Neuronal stem cell (in vitro differentiated cells): ENCODE results near the gene ARHGAP23.
A peak's percentile ranks its signal among the peaks of the same experiment; 100 is the strongest.

Experiments
- DNase-seq: peaks from one replicate; pipeline ENCODE4 v3.0.0-alpha.2; 2013; ENCODE audit warnings: low spot score
- H2AFZ ChIP-seq: one replicate; pipeline ENCODE4 v1.6.1; 2013; ENCODE audit warnings: mild to moderate bottlenecking, low read length, inconsistent platforms
- H2AK5ac ChIP-seq: 2 replicates; pipeline ENCODE4 v1.6.1; 2013; ENCODE audit warnings: low read depth, mild to moderate bottlenecking, inconsistent platforms, low read length, moderate library complexity, mixed read lengths
- H2BK120ac ChIP-seq: 2 replicates; pipeline ENCODE4 v1.6.1; 2013; ENCODE audit warnings: low read depth, mild to moderate bottlenecking, inconsistent platforms, low read length, moderate library complexity, mixed read lengths
- H2BK12ac ChIP-seq: one replicate; pipeline ENCODE4 v1.6.1; 2013; ENCODE audit warnings: low read length, inconsistent platforms
- H2BK15ac ChIP-seq: 2 replicates; pipeline ENCODE4 v1.6.1; 2013; ENCODE audit warnings: mild to moderate bottlenecking, low read length, inconsistent platforms, mixed read lengths
- H2BK5ac ChIP-seq: one replicate; pipeline ENCODE4 v1.6.1; 2013; ENCODE audit warnings: inconsistent platforms, mild to moderate bottlenecking, low read length, moderate library complexity
- H3K14ac ChIP-seq: one replicate; pipeline ENCODE4 v1.6.1; 2013; ENCODE audit warnings: low read length, inconsistent platforms
- H3K18ac ChIP-seq: 2 replicates; pipeline ENCODE4 v1.6.1; 2013; ENCODE audit warnings: low read length, inconsistent platforms
- H3K23ac ChIP-seq: 2 replicates; pipeline ENCODE4 v1.6.1; 2013; ENCODE audit warnings: low read depth, mild to moderate bottlenecking, mixed read lengths, low read length, inconsistent platforms; ENCODE audit not compliant: poor library complexity
- H3K27ac ChIP-seq: replicated peaks from 3 replicates; pipeline ENCODE4 v1.5.1; 2013; ENCODE audit warnings: low read length, inconsistent platforms
- H3K27me3 ChIP-seq, 3 experiments: 2 replicates each; pipeline ENCODE4 v1.6.1; 2013; ENCODE audit warnings: low read length in 3 of 3, mild to moderate bottlenecking in 2 of 3, inconsistent platforms in 1 of 3, low read depth in 1 of 3, mixed read lengths in 1 of 3, moderate library complexity in 1 of 3; ENCODE audit not compliant: control insufficient read depth in 3 of 3, insufficient read depth in 3 of 3
- H3K36me3 ChIP-seq, 2 donors: replicated peaks in 1 of 2; 2 replicates each; pipeline ENCODE4 v1.6.1; 2013; ENCODE audit warnings: low read length in 2 of 2; ENCODE audit not compliant: control insufficient read depth in 2 of 2, insufficient read depth in 2 of 2
- H3K4ac ChIP-seq: 2 replicates; pipeline ENCODE4 v1.6.1; 2013; ENCODE audit warnings: inconsistent platforms, mild to moderate bottlenecking, low read length, moderate library complexity
- H3K4me1 ChIP-seq, 2 donors: 1 replicate in 1 of 2; 2 replicates in 1 of 2; pipeline ENCODE4 v1.6.1; 2013; ENCODE audit warnings: low read length in 2 of 2, low read depth in 1 of 2; ENCODE audit not compliant: control insufficient read depth in 2 of 2, insufficient read depth in 1 of 2
- H3K4me2 ChIP-seq: one replicate; pipeline ENCODE4 v1.6.1; 2013; ENCODE audit warnings: mild to moderate bottlenecking, low read length, inconsistent platforms; ENCODE audit not compliant: insufficient read depth, poor library complexity, severe bottlenecking
- H3K4me3 ChIP-seq, 2 donors: 2 replicates each; pipeline ENCODE4 v1.5.1; 2013; ENCODE audit warnings: low read length in 2 of 2, mild to moderate bottlenecking in 2 of 2, inconsistent platforms in 1 of 2, moderate library complexity in 1 of 2
- H3K79me1 ChIP-seq: one replicate; pipeline ENCODE4 v1.6.1; 2013; ENCODE audit warnings: low read depth, mild to moderate bottlenecking, inconsistent platforms, low read length, moderate library complexity
- H3K9ac ChIP-seq: one replicate; pipeline ENCODE4 v1.6.1; 2013; ENCODE audit warnings: mild to moderate bottlenecking, low read depth, low read length, inconsistent platforms; ENCODE audit not compliant: poor library complexity
- H3K9me3 ChIP-seq, 2 donors: replicated peaks in 1 of 2; 2 replicates each; pipeline versions ENCODE3 to v1.6.1; 2013; ENCODE audit warnings: low read length in 2 of 2, mild to moderate bottlenecking in 2 of 2, inconsistent platforms in 1 of 2, low read depth in 1 of 2, mixed read lengths in 1 of 2, moderate library complexity in 1 of 2; ENCODE audit not compliant: control insufficient read depth in 2 of 2, insufficient read depth in 1 of 2
- H4K8ac ChIP-seq: one replicate; pipeline ENCODE4 v1.6.1; 2013; ENCODE audit warnings: low read depth, mild to moderate bottlenecking, inconsistent platforms, low read length, moderate library complexity
- H4K91ac ChIP-seq: one replicate; pipeline ENCODE4 v1.6.1; 2013; ENCODE audit warnings: low read length, low read depth, mild to moderate bottlenecking, inconsistent platforms; ENCODE audit not compliant: poor library complexity
- WGBS, 2 donors: extraction: QIAGEN DNeasy Blood & Tissue Kit; methylation state at CpG; one replicate each; pipeline ENCODE4 v1.1.7; 2013; ENCODE audit warnings: missing lambda C conversion rate in 2 of 2, mixed read lengths in 1 of 2; ENCODE audit not compliant: insufficient read length in 2 of 2, insufficient replicate concordance in 1 of 2; ENCODE audit errors: extremely low coverage in 2 of 2; 5-methylcytosine and 5-hydroxymethylcytosine counted together

ARHGAP23 gene

GRCh38 chr17:38508570-38508950, 80.3 kb downstream of the ARHGAP23 start:
- Histone ChIP-seq H2BK15ac (peak overlapping the region; percentile 27), H3K27ac (no peak overlapping the region), H3K18ac (peak overlapping the region; percentile 9), H3K4me3 (no peak overlapping the region), H2BK12ac (no peak overlapping the region), H3K4me1 (peaks cover 0 to 22% of the 10 kb centered on the region in 2 donors), H4K91ac (no peak overlapping the region), H2BK5ac (no peak overlapping the region), H3K23ac (no peak overlapping the region), H3K36me3 (peaks cover 0 to 8% of the 10 kb centered on the region in 2 donors), H3K9me3 (no peaks in the 10 kb centered on the region), H3K14ac (no peak overlapping the region), H2AFZ (no peak overlapping the region), H3K4ac (no peak overlapping the region), H2BK120ac (no peak overlapping the region), H3K79me1 (no peaks in the 10 kb centered on the region), H4K8ac (no peak overlapping the region), H3K9ac (no peak overlapping the region), H2AK5ac (peak overlapping the region; percentile 17), H3K4me2 (no peak overlapping the region), H3K27me3 (peaks cover 0 to 30% (median 2%) of the 10 kb centered on the region in 3 experiments)
- no CpG with 5 or more reads among the region's 6 CpGs for WGBS, 2 donors
- no peak for DNase-seq

DNA sequence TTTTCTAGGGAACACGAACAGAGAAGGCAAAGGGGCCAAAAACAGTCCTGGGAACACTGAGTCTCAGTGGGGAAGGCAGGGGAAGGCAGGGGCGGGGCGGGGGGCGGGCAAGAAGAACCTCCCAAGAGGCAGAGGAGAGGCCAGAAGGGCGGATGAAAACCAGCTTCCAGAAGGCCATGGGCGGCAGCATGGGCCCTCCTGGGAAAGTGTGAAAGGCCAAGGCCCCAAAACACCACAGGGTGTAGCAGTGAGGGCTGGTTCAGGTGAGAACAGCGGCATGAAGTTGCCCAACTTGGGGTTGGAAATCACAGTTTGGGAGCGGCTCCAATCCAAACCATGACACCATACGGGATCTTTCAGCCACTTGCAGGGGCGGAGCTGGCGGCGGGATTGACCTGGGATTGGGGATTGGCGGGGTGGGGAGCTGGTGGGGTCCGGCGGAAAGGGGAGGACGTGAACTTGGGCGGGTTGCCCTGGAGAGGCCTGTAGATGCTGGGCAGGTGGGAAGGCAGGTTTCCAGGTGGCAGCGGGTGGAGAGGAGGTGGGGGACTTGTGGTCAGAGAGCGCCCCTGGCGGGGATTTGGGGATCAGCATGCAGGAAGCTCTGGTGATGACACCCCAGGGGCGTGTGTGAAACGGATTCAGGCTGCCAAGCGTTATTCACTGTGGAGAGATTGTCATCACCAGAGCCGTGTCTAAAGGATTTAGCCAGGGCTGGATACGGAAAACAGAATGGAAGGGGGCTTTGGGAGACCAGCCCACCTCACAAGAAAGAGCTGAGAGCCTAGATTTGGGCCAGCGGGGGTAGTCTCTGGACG, 80.9 kb downstream of the ARHGAP23 start:
- H3K18ac ChIP-seq = peak overlapping the region; percentile 95
- no peak overlapping the region for H3K14ac ChIP-seq
- H3K23ac ChIP-seq = peak overlapping the region; percentile 63
- H2BK120ac ChIP-seq = peak overlapping the region; percentile 9
- H3K79me1 ChIP-seq = no peaks in the 10 kb centered on the region
- peak overlapping the region; percentile 25 for H2AK5ac ChIP-seq
- H3K4me1 ChIP-seq = peaks cover 0 to 22% of the 10 kb centered on the region in 2 donors
- peak overlapping the region in 1 of 2 donors; percentile 74 for H3K4me3 ChIP-seq
- peak overlapping the region; percentile 97 for H3K4me2 ChIP-seq
- no peaks in the 10 kb centered on the region for H3K9me3 ChIP-seq
- H2BK15ac ChIP-seq = peak overlapping the region; percentile 79
- no peak overlapping the region for H4K8ac ChIP-seq
- H2BK12ac ChIP-seq = no peak overlapping the region
- H2AFZ ChIP-seq = peak overlapping the region; percentile 11
- peak; percentile 85 for DNase-seq
- H4K91ac ChIP-seq = no peak overlapping the region
- WGBS, 2 donors = no CpG with 5 or more reads among the region's 27 CpGs
- peak overlapping the region; percentile 72 for H2BK5ac ChIP-seq
- peaks cover 0 to 8% of the 10 kb centered on the region in 2 donors for H3K36me3 ChIP-seq
- no peak overlapping the region for H3K27ac ChIP-seq
- no peak overlapping the region for H3K4ac ChIP-seq
- peak overlapping the region; percentile 38 for H3K9ac ChIP-seq
- peaks cover 0 to 30% (median 2%) of the 10 kb centered on the region in 3 experiments for H3K27me3 ChIP-seq

DNA sequence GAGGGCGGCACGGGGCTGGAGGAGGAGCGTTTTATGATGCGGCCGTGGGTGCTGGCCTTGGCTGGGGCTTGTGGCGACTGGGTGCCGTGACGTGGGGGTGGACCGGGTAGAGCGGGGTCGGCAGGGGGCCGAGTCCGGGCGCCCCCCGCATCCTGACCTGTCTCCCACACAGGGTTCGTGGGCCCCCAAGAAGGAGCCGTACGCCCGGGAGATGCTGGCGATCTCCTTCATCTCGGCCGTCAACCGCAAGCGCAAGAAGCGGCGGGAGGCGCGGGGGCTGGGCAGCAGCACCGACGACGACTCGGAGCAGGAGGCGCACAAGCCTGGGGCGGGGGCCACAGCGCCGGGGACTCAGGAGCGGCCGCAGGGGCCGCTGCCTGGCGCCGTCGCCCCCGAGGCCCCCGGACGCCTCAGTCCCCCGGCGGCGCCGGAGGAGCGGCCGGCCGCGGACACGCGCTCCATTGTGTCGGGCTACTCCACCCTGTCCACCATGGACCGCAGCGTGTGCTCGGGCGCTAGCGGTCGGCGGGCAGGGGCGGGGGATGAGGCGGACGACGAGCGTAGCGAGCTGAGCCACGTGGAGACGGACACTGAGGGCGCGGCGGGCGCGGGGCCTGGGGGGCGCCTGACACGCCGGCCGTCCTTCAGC, 81.6 kb downstream of the ARHGAP23 start:
- Histone ChIP-seq H3K27me3 (peaks cover 0 to 30% (median 2%) of the 10 kb centered on the region in 3 experiments), H3K27ac (no peak overlapping the region), H3K4me3 (peak overlapping the region in 1 of 2 donors; percentile 74), H2BK15ac (peak overlapping the region; percentile 79), H3K9me3 (no peaks in the 10 kb centered on the region), H2BK120ac (peak overlapping the region; percentile 9), H2BK5ac (peak overlapping the region; percentile 72), H3K36me3 (peaks cover 0 to 6% of the 10 kb centered on the region in 2 donors), H3K9ac (peak overlapping the region; percentile 38), H3K23ac (peak overlapping the region; percentile 63), H3K18ac (peak overlapping the region; percentile 95), H3K4ac (no peak overlapping the region), H3K4me1 (peaks cover 0 to 22% of the 10 kb centered on the region in 2 donors), H2AK5ac (peak overlapping the region; percentile 11), H3K4me2 (peak overlapping the region; percentile 97), H4K8ac (peak overlapping the region; percentile 75), H4K91ac (no peak overlapping the region), H3K79me1 (no peaks in the 10 kb centered on the region), H2BK12ac (peak overlapping the region; percentile 86), H3K14ac (no peak overlapping the region), H2AFZ (peak overlapping the region; percentile 11)
- no CpG with 5 or more reads among the region's 80 CpGs for WGBS, 2 donors
- DNase-seq = no peak
